Measurements from ENCODE around the gene SERINC2.
"Not testable (repeated sequence)": the region's sequence is repeated elsewhere in the genome, so short reads cannot be mapped to it uniquely, and the experiment has no call there.

The SERINC2 gene

DNA sequence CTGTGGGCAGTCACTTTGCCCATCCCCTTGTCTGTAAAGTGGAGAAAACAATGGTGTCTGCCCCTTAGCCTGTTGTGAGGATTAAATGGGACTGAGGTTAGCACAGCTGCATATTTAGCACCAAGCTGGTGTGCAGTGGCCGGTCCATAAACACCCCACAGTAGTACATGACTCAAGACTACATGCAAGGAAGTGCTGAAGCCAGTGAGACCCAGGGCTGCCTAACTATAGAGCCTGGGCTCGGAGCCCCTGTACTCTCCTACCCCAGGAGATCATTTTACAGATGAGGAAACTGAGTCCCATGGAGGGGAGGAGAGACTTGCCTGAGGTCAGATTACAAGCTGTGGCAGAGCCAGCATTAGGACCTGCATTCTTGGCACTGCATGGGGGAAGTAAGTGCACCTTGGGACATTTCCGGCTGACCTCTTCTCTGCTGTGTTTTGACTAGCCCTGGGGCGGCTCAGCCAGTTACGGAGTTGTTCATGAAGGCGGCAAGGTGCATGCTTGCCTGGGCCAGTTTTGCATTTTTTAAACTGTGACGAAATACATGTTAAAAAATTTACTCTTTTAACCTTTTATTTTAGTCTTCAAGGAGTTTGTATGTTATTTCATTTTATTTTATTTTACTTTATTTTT lies 3.2 kb downstream of the SERINC2 start:
- DNase-seq, result no peak

DNA sequence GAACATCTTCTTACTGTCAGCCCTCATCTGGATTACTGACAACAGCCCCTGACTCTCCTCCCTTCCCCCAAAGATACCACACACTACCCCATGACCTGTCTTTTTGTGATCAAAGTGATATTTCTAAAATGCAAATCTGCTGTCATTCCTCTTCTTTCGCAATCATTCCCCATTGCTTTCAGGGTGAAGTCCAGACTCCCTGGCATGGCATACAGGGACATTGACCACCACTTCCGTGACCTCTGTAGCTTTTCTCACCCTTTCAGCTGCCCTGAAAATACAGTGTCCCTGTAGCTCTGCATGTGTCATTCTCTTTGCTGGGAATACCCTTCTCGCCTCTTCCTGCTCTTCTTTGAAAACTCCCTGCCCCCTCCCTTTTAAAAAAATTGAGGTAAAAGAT lies 4.1 kb downstream of the SERINC2 start:
- no peak for DNase-seq

DNA sequence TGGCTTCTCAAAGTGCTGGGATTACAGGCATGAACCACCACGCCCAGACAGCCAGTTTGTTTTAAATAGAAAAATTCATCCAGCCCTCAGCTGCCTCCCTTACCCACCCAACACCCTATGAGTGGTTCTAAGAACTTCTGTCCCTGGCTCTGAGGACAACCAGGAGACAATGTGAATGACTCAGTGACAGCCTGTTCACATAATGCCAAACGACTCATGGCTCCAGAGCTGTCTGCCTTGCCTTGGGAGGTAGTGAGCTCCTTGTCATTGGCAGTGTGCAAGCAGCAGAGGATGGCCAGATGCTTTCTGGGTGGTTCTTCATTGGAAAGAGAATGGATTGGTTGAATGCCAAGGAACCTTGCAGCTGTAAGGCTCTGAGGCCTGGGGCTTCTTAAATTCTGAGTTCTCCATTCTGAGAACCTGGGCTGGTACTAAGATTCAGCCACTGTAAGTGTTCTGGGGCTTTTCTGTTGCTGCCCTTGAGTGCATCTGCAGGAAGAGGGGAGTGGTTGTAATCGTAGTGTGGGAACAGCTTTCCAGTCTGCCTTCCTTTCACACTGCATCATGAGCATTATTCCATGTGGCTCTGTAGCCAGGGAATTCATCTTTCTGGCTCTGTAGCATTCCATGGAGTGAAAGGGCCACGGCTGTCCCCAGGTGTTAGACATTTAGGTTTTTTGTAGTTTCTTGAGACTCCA lies 5.8 kb downstream of the SERINC2 start:
- no peak for DNase-seq

DNA sequence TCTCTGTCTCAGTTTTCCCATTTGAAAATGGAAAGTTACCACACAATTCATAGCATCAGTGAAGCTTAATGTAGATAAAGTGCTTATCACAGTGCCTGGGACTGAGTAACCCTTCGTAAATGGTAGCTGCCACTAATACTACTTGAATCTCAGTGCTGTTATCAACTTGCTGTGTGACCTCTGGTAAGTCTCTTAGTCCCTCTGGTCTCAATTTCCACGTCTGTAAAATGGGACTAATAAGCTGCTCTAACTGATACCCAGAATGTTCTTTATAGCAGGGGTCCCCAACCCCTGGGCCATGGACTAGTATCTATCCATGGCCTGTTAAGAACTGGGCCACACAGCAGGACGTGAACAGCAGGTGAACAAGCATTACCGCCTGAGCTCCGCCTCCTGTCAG lies 7.7 kb downstream of the SERINC2 start:
- DNase-seq, result no peak

DNA sequence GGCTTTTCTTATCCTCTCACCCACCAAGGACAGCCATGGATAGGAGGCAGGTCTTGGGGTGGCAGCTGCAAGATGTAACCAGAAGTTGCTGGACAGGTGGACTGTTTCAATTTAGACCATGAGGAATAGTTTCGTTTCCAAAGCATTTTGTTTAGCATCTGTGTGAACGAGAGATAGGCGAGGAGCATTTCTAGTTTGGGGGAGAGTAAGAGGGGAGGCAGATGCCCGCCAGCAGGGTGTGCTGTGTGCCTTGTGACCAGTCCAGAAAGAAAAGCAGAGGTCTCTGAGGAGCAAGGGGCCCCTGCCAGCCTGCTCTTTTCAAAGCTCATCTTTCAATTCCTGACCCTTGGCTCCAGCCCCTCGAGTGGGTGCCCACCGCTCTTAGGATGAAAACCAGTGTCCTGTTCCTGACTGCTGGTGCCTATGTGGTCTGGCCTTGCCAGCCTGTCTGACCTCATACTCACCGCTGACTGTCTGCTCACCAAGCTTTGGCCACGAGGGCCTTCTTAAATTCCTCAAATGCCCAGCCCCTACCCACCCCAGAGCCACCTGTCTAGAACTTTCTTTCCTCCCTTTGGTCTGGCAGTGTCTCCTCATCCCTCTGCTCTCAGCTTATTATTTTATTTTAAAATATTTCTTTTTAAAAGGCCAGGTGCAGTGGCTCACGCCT lies 8.5 kb downstream of the SERINC2 start:
- DNase-seq, result no peak

DNA sequence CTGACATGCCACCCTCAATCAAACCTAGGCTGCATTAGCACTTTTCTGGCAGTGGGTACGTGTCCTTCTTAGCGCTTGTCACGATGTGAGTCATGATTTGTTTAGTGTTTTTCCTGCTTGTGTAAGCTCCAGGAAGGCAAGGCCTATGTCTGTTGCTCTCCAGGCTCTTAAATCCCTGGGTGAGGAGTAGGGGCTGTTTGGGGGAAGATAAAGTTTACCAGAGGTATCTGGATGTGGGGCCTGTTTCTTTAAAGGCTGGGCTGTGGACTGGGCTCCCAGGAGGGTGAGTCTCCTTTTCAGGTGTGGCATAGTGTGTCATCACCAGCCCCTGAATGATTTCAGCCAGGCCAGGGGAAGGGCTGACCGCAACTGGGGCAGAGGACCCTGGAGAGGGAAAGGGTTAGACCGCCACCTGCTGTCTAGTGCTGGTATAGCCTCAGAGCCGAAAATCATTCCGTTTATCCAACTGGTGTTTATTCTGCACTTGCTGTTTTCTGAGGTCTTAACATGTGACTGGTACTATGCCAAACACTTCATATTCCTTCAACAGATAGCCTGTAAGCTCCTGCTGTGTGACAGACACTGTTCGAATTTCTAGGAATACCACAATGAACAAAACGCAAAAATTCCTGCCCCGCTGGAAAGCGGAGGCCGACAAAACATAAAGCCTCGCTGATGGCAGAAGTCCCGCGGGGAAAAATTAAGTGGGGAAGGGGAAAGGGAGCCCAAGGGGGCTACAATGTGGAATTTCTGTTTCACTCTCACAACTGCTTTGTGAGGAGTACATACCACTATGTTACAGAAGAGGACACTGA lies 9.7 kb downstream of the SERINC2 start:
- DNase-seq, result peak; percentile 44

DNA sequence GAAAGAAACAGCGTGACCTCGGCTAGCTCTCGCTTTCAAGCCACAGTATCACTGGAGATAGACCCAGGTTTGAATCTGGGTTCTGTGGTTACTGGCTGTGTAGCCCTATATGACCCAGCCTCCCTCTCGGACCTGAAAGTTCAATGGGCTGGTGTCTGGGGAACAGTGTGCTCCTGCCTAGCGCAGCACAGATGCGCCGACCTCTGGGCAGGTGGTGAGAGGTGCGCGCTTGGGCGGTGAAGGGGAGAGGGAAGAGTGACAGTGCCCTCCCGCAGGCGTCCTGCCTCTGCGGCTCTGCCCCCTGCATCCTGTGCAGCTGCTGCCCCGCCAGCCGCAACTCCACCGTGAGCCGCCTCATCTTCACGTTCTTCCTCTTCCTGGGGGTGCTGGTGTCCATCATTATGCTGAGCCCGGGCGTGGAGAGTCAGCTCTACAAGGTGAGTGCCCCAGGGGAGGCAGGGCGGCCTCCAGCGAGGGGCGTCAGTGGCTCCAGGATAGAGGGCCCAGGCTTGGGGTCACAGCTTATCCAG lies 10.5 kb downstream of the SERINC2 start:
- DNase-seq, result no peak

DNA sequence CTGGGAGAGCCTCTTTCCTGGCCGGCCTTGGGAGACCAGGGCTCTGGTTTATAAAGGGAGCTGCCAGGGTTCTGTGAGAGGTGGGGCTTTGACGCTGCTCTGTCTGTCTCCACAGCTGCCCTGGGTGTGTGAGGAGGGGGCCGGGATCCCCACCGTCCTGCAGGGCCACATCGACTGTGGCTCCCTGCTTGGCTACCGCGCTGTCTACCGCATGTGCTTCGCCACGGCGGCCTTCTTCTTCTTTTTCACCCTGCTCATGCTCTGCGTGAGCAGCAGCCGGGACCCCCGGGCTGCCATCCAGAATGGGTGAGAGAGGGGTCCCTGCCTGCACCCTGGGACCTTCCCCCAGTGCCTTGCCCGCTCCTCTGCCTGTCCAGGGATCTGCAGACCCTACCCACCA lies 11.6 kb downstream of the SERINC2 start:
- DNase-seq, result no peak

DNA sequence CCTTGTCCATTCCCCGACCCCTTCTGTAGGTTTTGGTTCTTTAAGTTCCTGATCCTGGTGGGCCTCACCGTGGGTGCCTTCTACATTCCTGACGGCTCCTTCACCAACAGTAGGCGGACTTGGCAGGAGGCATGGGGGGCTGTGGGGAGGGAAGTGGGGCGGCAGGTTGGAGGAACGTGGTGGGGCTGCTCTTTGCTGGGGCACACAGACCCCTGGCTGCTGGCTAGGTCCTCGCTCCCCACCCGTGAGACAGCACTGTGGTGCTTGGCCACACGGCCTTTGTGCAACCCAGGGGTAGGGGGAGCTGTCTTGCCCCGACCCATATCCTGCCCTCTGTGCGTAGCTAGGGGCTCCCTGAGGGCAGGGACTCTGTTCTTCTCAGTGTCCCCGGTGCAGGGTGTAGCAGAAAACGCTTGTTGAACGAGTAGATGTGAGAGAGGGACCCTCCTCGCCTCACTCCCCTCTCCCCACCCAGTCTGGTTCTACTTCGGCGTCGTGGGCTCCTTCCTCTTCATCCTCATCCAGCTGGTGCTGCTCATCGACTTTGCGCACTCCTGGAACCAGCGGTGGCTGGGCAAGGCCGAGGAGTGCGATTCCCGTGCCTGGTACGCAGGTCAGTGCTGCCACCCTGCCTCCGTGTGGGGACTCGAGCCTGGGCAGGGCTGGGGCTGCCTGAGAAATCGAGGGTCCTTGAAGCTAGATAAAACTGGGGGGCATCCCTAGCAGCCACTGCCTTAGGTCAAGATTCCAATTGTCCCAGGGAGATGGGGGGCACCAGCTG lies 12.5 kb downstream of the SERINC2 start:
- DNase-seq, result no peak

DNA sequence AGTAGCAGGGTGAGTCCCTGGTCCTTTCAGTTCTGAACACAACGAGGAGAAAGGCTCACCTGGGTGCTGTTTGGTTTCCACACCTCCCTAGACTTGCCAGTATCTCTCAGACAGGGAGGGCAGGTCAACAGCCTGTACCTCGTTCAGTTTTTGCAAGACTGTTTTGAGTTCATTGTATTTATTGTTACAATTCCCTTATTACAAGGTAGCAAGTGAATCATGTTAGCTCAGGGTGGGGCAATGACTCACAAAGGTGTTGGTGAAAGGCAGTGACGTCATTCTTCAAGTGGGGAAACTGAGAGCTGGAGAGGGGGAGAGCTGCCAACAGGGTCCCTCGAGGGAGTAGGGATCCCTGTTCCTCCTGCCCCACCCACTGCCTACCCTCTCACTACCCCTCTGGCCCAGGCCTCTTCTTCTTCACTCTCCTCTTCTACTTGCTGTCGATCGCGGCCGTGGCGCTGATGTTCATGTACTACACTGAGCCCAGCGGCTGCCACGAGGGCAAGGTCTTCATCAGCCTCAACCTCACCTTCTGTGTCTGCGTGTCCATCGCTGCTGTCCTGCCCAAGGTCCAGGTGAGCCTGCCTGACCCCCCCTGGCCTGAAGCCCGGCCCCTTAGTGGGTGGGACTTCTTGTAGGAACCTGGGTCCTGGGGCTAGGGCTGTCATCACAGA lies 13.4 kb downstream of the SERINC2 start:
- no peak for DNase-seq

DNA sequence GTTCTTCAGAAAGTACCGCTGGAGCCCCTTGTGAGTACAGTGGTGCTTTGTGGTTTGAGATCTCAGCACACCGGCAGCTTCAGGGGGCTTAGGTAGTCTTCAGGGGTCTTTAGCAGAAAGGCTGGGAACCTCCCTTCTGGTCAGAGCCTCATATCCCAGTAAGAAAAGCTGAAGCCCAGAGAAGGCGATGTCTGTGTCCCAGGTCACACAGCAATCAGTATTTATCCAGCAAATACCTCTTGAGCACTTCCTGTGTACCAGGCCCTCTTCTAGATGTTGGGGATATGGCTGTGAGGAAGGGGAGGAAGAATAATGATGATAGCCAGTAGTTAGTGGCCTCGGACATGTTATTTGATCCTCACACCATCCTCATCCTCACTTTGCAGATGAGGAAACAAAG lies 14.3 kb downstream of the SERINC2 start:
- no peak for DNase-seq

DNA sequence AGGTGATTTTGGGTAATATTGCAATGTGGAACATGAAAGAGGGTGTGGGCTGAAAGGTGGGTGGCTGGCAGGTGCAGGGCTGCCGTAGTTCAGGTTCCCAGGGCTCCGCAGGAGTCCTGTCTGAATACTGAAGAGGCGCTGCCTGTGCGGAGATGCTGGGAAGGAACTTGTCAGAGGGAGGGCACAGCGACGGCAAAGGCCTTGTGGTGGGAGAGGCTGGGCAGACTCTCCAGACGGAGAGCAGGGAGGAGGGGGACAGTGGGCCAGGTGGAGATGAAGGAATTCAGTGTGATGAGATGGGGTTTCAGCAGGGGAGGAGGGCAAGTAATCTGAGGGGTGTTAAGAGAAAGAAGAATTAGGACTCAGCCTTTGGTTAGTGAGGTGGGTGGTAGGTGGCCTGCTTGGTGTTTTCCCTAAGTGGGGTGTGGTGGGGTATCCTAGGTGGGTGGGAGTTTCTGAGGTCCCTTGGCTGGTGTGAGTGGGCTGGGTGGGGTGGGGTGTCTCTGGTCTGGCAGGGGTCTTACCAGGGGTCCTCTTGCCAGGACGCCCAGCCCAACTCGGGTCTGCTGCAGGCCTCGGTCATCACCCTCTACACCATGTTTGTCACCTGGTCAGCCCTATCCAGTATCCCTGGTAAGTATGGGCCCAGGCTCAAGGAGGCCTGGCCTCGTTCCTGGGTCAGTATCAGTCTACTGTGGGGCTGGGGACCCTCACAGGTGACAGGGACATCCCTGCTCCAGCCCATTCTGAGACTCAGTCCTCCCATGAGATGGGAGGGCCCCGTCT lies 15.6 kb downstream of the SERINC2 start:
- DNase-seq, result no peak

DNA sequence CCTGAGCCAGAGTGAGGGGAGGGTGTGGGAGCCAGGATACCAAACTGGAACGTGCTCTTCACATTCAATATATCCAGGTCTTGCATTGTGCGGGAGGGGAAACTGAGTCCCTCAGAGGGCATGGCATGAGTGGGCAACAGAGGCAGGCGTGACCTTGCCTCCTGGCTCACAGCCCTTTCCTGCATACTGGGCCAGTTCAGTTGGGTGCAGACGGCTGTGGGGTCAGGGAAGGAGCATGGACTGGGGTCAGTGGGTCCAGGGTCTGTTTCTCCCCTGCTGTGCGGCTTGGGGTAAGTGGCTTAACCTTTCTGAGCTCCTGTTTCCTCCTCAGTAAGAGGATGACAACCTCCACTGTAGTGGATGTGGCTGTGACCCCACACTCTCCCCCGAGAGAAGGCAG lies 16.6 kb downstream of the SERINC2 start:
- DNase-seq, result no peak

DNA sequence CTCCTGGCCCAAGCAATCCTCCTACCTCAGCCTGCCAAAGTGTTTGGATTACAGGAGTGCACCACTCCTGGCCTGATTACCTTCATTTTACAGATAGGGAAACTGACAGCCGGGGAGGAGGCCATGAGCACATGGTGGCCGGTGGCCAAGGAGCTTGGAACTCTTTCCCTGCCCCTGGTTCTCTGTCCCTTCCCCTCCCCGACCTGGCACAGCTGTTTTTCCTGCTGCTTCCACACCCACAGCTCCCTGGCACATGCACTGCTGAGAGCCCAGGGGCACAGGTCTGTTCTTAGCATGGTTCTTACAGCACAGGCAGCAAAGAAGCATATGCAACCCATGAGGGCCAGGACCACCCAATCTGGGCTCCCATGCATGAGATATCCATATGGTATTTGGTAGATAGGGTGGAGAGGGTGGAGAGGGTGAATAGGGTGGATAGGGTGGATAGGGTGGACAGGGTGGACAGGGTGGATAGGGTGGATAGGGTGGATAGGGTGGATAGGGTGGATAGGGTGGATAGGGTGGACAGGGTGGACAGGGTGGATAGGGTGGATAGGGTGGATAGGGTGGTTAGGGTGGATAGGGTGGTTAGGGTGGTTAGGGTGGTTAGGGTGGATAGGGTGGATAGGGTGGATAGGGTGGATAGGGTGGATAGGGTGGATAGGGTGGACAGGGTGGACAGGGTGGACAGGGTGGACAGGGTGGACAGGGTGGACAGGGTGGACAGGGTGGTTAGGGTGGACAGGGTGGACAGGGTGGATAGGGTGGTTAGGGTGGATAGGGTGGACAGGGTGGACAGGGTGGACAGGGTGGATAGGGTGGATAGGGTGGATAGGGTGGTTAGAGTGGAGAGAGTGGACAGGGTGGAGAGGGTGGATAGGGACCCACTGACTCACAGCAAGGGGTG lies 18.6 kb downstream of the SERINC2 start:
- DNase-seq, result not testable (repeated sequence)

DNA sequence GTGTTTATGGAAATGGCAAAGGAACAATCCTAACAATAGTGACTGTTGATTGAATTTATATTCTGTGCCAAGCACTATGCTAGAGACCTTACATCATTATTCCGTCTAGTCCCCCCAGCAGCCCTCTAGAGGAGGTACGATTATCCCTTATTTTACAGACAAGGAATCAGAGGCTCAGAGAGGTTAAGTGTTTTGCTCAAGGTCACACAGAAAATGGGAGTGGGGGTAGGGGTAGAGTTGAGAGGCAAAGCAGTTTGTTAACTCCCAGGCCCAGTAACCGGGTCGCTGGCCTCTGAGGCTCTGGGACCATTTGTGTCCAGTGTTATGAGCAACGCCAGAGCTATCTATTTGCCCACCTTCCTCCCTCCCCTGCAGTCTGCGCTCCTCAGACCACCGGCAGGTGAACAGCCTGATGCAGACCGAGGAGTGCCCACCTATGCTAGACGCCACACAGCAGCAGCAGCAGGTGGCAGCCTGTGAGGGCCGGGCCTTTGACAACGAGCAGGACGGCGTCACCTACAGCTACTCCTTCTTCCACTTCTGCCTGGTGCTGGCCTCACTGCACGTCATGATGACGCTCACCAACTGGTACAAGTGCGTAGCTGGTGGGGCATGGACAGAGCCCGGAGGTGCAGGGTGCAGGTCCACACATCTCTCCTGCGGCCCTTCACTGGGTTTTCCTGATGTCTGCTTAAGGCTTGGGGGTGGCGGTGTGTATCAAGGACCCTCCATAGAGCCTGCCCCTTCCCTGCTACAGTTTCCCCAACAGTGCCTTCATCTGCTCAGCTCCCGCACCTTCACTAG lies 19.8 kb downstream of the SERINC2 start:
- DNase-seq, result no peak

DNA sequence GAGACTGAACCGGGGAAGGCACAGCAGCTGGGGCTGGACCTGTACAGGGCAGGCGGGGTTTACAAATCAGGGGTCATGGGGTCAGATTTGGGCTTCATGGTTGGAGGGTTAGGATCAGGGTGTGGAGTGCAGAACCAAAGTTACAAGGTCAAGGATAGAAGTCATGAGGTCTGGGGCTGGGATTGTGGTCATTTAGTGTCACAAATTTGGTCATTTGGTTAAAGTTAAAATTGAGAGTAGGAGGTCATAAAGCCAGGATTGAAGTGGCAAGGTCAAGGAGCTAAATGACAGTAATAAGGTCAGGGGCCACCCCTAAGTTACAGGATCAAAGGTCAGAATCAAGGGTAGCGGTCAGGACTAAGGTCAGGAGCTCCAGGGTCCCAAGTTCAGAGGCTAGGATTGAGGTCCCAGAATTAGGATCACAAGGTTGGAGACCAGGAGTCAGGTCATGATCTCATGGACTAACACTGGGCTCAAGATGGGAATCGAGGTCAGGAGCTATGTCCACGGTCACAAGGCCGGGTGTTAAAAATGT lies 20.4 kb downstream of the SERINC2 start:
- no peak for DNase-seq

DNA sequence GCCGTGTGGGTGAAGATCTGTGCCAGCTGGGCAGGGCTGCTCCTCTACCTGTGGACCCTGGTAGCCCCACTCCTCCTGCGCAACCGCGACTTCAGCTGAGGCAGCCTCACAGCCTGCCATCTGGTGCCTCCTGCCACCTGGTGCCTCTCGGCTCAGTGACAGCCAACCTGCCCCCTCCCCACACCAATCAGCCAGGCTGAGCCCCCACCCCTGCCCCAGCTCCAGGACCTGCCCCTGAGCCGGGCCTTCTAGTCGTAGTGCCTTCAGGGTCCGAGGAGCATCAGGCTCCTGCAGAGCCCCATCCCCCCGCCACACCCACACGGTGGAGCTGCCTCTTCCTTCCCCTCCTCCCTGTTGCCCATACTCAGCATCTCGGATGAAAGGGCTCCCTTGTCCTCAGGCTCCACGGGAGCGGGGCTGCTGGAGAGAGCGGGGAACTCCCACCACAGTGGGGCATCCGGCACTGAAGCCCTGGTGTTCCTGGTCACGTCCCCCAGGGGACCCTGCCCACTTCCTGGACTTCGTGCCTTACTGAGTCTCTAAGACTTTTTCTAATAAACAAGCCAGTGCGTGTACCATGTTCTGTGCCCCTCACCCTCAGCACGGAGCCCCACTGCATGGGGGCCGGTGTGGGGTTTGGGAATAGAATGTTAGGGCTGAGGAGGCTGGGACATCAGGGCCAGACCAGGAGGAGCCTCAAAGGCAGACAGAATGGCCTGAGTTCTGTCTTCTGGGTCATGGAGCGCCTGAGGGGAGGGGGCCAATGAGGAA lies 21.3 kb downstream of the SERINC2 start:
- peak; percentile 21 for DNase-seq

DNA sequence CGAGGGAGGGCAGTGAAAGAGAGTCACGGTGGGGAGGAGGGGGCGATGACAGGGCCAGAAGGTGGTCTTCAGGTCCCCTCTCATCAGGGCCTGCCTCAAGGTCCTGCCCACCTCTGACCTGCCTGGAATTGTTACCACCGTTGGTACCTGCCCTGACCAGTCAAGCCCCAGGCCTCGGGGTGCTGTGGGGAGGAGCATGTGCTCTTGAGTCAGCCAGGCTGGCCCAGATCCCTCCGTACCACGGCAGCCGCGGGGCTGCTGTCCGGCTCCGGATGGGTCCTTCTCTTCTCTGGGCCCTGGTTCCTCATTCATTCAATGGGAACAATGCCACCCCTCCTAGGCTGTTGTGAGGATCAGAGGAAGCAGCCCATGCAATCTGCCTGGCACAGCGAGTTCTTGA lies 22.0 kb downstream of the SERINC2 start:
- no peak for DNase-seq

Measured in NCI-H1694 treated with DMSO at 0.1 percent for 48 hours (cell line).